Prostate gland (tissue), 2 donors: ENCODE data around the gene TNFAIP1. TPM values are rescaled to one million over a fixed set of nuclear protein-coding genes. Genes with fewer than 3 reads are reported as not detected.
A peak's percentile ranks its signal among the peaks of the same experiment; 100 is the strongest.

Experiments used
- DNase-seq: peaks from one replicate; pipeline ENCODE4 v3.0.0-alpha.2; 2019; ENCODE audit warnings: low spot score
- H3K27ac ChIP-seq, 2 donors: fragments of 200-600 bp; sonication (generic); 2 replicates each; pipeline ENCODE4 v1.5.1; 2017 to 2019
- H3K27me3 ChIP-seq: fragments of 200-600 bp; sonication (generic); replicated peaks from 2 replicates; pipeline ENCODE4 v1.5.1; 2019; ENCODE audit not compliant: insufficient read depth
- H3K36me3 ChIP-seq, 2 donors: fragments of 200-600 bp; sonication (generic); 1 replicate in 1 of 2; 2 replicates in 1 of 2; pipeline versions ENCODE4 v1.5.1 to v1.8.1; 2017 to 2019
- H3K4me1 ChIP-seq: fragments of 200-600 bp; sonication (generic); replicated peaks from 2 replicates; pipeline ENCODE4 v1.5.1; 2019
- H3K4me3 ChIP-seq, 2 donors: fragments of 200-600 bp; sonication (generic); 2 replicates each; pipeline ENCODE4 v1.5.1; 2017 to 2019
- H3K9me3 ChIP-seq: fragments of 200-600 bp; sonication (generic); 2 replicates; pipeline ENCODE4 v1.5.1; 2017
- CTCF ChIP-seq, 4 experiments: fragments of 200-600 bp in 2 of 4; fragments of 450-650 bp in 2 of 4; sonication (generic) in 2 of 4; IDR thresholded peaks; 1 replicate in 3 of 4; 2 replicates in 1 of 4; pipeline ENCODE4 v1.5.1; 2016 to 2019; ENCODE audit warnings: antibody characterized with exemption in 4 of 4, mild to moderate bottlenecking in 2 of 4, moderate library complexity in 2 of 4
- POLR2A ChIP-seq: fragments of 450-650 bp; IDR thresholded peaks from one replicate; pipeline ENCODE4 v1.6.1; 2016; ENCODE audit warnings: antibody characterized with exemption, mild to moderate bottlenecking
- POLR2AphosphoS5 ChIP-seq: sonication (generic); formaldehyde crosslinking; IDR thresholded peaks from one replicate; pipeline ENCODE4 v1.6.1; 2017; ENCODE audit warnings: antibody characterized with exemption
- WGBS: methylation state at CpG from one replicate; pipeline ENCODE4 v1.1.5; 2018; 5-methylcytosine and 5-hydroxymethylcytosine counted together
- intact Hi-C: fragments of 100-400 bp; cut with DNase I; formaldehyde crosslinking; loops from one replicate; pipeline ENCODE4 v1.14.2; 2022
- total RNA-seq, 2 donors: library from RNA; depleted of rRNA; stranded (reverse); fragments of >200 nt; gene quantifications; one replicate each; pipeline ENCODE4 v1.1.0, GENCODE V29; 2016

TNFAIP1 gene
- total RNA-seq, 2 donors from 2014 or later: 32.2 to 63.1 TPM

DNA sequence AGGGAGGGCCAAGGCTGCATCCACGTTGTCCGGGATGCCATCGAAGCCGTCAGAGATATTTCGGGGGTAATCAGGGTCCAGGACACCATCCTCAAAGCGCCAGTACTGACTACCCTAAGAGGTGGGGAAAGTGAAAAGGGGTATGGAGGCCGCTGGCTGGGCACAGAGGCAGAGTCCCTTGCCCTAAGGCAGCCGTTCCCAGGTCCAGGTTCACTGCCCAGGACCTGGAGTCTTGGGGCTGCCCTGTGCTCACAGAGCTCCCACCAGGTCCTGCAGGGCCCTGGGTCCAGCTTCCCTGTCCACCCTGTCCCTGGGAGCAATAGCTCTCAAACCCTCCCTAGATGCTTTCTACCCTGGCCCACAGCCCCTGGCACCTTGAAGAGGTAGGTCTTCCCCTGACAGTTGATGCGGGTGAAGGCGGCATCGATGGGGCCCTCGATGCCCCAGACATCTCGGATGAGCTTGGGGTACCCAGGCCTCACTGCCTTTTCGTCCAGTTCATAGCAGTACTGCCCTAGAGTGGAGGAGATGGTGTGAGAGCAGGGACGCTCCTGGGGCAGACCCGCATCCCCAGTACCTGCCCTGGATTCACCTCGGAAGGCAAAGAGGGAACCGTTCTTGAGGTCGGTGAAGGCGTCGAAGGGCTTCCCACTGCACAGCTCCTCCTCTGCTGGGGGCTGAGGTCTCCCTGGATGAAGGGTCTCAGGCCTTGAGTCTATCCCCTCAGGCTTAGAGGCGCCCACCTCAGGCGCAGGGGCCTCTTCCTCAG, 33.5 kb downstream of the TNFAIP1 start:
- intact Hi-C loops: no loop called here
- H3K4me3 ChIP-seq: no peak overlapping the region
- no peaks in the 10 kb centered on the region for H3K4me1 ChIP-seq
- H3K27ac ChIP-seq: no peak overlapping the region
- 87% methylated on average over 23 of the region's 23 CpGs for WGBS
- H3K36me3 ChIP-seq: no peaks in the 10 kb centered on the region
- no peaks in the 10 kb centered on the region for H3K9me3 ChIP-seq
- TF ChIP-seq CTCF (IDR thresholded peaks at IDR 0.05) (no peak), POLR2A (no peak), POLR2AphosphoS5 (no peak)
- no peak for DNase-seq
- no peaks in the 10 kb centered on the region for H3K27me3 ChIP-seq

DNA sequence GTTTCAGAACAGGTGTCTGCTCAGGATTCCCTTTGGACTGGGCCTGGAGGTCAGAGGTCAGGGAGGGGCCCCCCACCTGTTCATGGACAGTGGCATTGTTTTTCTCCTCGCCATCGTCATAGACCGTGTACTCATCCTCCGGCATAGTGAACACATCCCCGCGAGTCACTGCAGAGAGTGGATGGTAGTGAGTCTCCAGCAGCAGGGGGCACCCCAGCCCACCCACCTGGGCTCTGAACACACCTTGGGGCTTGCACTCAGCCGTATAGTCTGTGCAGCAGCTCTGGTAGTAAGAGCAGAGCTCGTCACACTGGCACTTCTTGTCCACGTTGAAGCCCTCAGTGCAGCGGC, 34.1 kb downstream of the TNFAIP1 start:
- H3K9me3 ChIP-seq: no peaks in the 10 kb centered on the region
- H3K27me3 ChIP-seq: no peaks in the 10 kb centered on the region
- H3K36me3 ChIP-seq: no peaks in the 10 kb centered on the region
- no peaks in the 10 kb centered on the region for H3K4me1 ChIP-seq
- WGBS: 57% methylated on average over 10 of the region's 10 CpGs
- H3K4me3 ChIP-seq: no peak overlapping the region
- TF ChIP-seq POLR2AphosphoS5 (no peak), CTCF (IDR thresholded peaks at IDR 0.05) (no peak), POLR2A (no peak)
- H3K27ac ChIP-seq: no peak overlapping the region
- DNase-seq: no peak
- intact Hi-C loops: no loop called here

DNA sequence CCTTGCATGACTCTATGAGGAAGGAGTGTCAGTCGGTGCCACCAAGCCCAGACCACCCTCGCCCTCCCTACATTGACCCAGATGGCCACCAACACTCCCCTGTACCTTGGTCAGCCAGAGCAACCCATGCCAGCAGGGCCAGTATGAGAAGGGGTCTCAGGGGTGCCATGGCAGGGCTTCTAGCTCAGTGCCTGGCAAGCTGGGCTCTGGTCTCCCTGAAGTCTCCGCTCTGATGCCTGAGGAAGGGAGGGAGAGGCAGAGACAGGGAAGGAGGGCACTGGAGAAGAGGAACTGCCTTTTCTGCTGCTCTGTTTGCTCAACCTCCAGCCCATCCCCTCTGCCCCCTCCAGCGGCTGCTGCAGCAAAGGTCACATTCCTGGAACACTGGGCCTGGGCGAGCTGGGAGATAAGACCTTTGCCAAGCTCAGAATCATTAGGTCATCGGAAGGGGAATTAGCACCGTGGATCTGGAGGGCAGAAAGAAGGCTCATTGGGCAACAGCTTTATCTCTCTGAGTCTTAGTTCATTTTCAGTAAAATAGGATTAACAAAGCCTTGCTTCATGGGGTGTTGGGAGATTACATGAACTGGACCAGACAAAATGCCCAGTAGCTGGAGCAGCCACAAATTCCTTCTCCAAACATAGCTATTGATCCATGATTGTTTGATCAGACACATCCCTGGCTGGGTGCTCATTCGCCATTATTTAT, 34.6 kb downstream of the TNFAIP1 start, which contains the start of gene VTN:
VTN (minus strand) TSS at position 273 of the 709 bp plus-strand sequence; CDS start at position 169, 104 bp downstream.
- intact Hi-C loops: no loop called here
- DNase-seq: no peak
- 28% methylated on average over 8 of the region's 8 CpGs for WGBS
- Histone ChIP-seq H3K4me1 (no peaks in the 10 kb centered on the region), H3K27me3 (no peaks in the 10 kb centered on the region), H3K4me3 (peak within 1 kb of the TSS; percentile 33 to 40), H3K36me3 (no peaks in the 10 kb centered on the region), H3K27ac (peak within 1 kb of the TSS; percentile 17 to 43), H3K9me3 (no peaks in the 10 kb centered on the region)
- TF ChIP-seq CTCF (IDR thresholded peaks at IDR 0.05) (no peak), POLR2A (no peak), POLR2AphosphoS5 (no peak)

- 60% methylated on average over 1 of the region's 1 CpG for WGBS
- DNase-seq: no peak
- intact Hi-C loops: no loop called here
- Histone ChIP-seq H3K4me1 (no peaks in the 10 kb centered on the region), H3K27ac (peak overlapping the region; percentile 17 to 43), H3K4me3 (no peak overlapping the region), H3K36me3 (no peaks in the 10 kb centered on the region), H3K27me3 (no peaks in the 10 kb centered on the region), H3K9me3 (no peaks in the 10 kb centered on the region)
- TF ChIP-seq POLR2AphosphoS5: no peak
- no peak for TF ChIP-seq POLR2A
- no peak for TF ChIP-seq CTCF (IDR thresholded peaks at IDR 0.05)
Measured at GRCh38 chr17:28370744-28371103, 35.2 kb downstream of the TNFAIP1 start.
